Activated naive CD4-positive, alpha-beta T cell treated with anti-CD3 and anti-CD28 coated beads, Interleukin-2, amount 50 U/mL, for 72 hours (primary cell): ENCODE measurements around the gene PTGIR. TPM values are rescaled to one million over a fixed set of nuclear protein-coding genes. Genes with fewer than 3 reads are reported as not detected.
A peak's percentile ranks its signal among the peaks of the same experiment; 100 is the strongest.

Experiments used
- ATAC-seq, 2 donors: fragments of 150-1000 bp; cut with Tn5 transposase; 2 replicates each; pipeline ENCODE4 v1.10.0; 2021; ENCODE audit warnings: mild to moderate bottlenecking in 2 of 2, moderate library complexity in 2 of 2
- DNase-seq, 2 donors: peaks; one replicate each; pipeline ENCODE4 v3.0.0; 2021 to 2022; ENCODE audit warnings: low spot score in 2 of 2
- H3K27ac Mint-ChIP-seq, 2 donors: one replicate each; pipeline ENCODE4 v1.8.0; 2022; ENCODE audit warnings: mild to moderate bottlenecking in 2 of 2, mixed read lengths in 2 of 2
- H3K36me3 Mint-ChIP-seq, 2 donors: one replicate each; pipeline ENCODE4 v1.8.0; 2022; ENCODE audit warnings: mixed read lengths in 2 of 2
- H3K9me3 Mint-ChIP-seq, 2 donors: one replicate each; pipeline ENCODE4 v1.8.0; 2022; ENCODE audit warnings: mixed read lengths in 2 of 2
- total RNA-seq, 2 donors: library from RNA; stranded (reverse); gene quantifications; one replicate each; pipeline ENCODE4 v1.2.3, GENCODE V29; 2022

PTGIR gene
- total RNA-seq, 2 donors from 2014 or later = 14.7 to 38.0 TPM

DNA sequence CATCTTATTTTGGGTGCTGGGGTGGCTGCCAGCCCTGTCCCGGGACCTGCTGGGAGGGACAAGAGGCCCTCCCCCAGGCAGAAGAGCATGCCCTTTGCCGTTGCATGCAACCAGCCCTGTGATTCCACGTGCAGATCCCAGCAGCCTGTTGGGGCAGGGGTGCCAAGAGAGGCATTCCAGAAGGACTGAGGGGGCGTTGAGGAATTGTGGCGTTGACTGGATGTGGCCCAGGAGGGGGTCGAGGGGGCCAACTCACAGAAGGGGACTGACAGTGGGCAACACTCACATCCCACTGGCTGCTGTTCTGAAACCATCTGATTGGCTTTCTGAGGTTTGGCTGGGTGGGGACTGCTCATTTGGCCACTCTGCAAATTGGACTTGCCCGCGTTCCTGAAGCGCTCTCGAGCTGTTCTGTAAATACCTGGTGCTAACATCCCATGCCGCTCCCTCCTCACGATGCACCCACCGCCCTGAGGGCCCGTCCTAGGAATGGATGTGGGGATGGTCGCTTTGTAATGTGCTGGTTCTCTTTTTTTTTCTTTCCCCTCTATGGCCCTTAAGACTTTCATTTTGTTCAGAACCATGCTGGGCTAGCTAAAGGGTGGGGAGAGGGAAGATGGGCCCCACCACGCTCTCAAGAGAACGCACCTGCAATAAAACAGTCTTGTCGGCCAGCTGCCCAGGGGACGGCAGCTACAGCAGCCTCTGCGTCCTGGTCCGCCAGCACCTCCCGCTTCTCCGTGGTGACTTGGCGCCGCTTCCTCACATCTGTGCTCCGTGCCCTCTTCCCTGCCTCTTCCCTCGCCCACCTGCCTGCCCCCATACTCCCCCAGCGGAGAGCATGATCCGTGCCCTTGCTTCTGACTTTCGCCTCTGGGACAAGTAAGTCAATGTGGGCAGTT, 15.1 kb downstream of the PTGIR start:
- H3K9me3 Mint-ChIP-seq = no peaks in the 10 kb centered on the region
- ATAC-seq = no peak
- peak in 1 of 2 donors; percentile 52 for DNase-seq
- H3K27ac Mint-ChIP-seq = peak overlapping the region in 1 of 2 donors; percentile 77
- H3K36me3 Mint-ChIP-seq = peaks cover 35 to 45% of the 10 kb centered on the region in 2 donors

DNA sequence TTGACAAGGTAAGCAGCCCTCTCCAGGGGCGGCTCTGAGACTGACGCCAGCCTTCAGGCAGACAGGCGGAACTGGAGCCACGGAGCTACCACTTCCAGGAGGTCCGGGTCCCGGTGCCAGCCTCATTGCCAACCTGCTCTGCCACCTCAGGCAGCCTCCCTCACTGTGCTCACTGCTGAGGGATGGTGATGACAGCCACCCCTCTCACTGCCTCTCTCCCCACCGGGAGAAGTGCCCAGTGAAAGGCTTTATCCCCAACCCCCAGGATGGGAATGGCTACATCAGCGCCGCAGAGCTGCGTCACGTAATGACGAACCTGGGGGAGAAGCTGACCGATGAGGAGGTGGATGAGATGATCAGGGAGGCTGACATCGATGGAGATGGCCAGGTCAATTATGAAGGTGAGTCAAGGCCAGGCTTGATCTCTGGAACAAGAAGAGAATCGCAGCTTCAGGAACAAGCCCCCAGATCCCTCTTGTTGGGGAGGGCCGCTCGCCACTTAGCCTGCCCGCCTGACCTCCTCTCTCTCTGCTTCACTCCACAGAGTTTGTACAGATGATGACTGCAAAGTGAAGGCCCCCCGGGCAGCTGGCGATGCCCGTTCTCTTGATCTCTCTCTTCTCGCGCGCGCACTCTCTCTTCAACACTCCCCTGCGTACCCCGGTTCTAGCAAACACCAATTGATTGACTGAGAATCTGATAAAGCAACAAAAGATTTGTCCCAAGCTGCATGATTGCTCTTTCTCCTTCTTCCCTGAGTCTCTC, 16.1 kb downstream of the PTGIR start:
- no peaks in the 10 kb centered on the region for H3K9me3 Mint-ChIP-seq
- H3K36me3 Mint-ChIP-seq = peaks cover 35 to 45% of the 10 kb centered on the region in 2 donors
- H3K27ac Mint-ChIP-seq = no peak overlapping the region
- peak in 1 of 2 donors; percentile 54 for DNase-seq
- no peak for ATAC-seq

DNA sequence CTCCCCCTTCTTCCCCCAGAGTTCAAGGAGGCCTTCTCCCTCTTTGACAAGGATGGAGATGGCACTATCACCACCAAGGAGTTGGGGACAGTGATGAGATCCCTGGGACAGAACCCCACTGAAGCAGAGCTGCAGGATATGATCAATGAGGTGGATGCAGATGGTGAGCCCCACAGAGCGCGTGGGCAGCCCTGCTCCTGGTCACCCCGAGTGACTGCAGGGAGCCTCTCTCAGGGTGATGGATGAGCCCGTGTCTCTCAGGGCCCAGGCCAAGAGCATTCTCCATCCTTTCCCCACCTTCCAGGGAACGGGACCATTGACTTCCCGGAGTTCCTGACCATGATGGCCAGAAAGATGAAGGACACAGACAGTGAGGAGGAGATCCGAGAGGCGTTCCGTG, 16.7 kb downstream of the PTGIR start:
- no peaks in the 10 kb centered on the region for H3K9me3 Mint-ChIP-seq
- DNase-seq = no peak
- ATAC-seq = no peak
- peaks cover 40 to 49% of the 10 kb centered on the region in 2 donors for H3K36me3 Mint-ChIP-seq
- no peak overlapping the region for H3K27ac Mint-ChIP-seq

DNA sequence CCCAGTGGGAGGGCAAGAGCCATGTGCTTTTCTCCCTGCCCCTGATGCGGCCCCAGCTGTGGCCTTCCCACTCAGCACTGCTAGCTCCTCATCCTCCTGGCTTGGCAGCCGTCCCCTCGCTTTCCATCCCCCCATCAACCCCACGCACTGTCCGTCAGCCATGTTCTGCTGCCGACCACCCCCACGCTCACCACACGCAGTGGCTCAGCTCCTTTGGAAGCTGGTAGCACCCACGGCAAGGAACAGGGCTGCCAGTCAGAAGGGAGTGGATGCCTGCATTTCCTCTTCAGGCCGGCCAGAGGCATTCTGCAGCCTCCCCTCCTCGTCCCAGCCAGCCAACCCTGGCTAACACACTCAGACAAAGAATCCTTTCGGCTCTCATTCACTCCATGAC, 17.4 kb downstream of the PTGIR start:
- Mint-ChIP-seq H3K9me3 (no peaks in the 10 kb centered on the region), H3K36me3 (peaks cover 48 to 52% of the 10 kb centered on the region in 2 donors), H3K27ac (no peak overlapping the region)
- ATAC-seq (no peak), DNase-seq (no peak)

DNA sequence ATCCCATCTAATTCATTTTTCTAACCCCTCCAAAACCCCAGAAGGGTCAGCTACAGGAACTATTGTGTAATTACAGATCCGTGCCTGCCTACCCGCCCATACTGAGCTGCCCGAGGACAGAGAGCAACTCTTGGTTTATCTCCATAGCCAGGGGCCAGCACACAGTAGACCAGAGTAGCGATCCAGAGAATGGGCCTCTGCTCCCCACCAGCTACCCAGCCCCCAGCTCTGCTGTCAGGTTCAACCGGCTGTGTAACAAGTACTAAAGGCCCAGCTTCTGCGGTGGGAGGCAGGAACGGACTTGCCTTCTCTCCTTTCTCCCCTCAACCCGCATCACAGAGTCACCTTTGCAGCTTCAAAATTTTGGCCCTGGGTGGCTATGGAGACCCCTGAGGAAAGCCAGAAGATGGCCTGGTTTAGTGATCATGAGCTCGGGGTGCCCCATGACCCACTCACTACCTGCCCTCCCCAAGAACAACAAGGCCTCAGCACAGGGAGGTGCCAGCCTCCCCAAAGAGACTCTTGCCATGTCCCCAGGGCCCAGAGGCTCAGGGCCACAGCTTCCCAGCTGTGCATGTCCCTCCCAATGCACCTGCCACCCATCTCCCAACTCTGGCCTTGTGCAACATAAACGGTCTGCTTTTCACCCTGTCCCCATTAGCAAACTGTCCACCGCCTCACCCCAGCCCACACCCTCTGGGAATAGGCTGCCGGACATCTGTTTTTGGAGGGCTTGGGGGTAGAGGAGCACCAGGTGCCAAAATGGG, 18.0 kb downstream of the PTGIR start:
- DNase-seq (no peak), ATAC-seq (no peak)
- Mint-ChIP-seq H3K9me3 (no peaks in the 10 kb centered on the region), H3K36me3 (peaks cover 53 to 57% of the 10 kb centered on the region in 2 donors), H3K27ac (no peak overlapping the region)

DNA sequence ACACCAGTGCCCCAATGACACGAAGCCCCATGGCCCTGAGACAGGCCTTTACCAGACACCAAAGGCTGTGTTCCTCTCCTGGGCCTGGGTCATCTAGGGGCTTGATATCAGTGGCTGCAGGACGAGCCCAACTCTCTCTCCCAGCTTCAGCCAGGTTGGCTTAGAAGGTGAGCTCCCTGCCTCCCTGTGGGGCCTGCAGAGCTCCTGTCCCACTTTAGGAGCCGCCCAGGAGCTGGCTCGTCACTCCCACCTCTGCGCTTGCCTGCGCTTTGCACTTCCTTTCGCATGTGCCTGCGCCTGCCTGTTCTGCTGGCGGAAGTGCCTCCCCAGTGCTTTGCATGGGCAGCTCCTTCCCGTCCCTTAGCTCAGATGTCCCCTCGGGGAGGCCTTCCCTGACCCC, 18.9 kb downstream of the PTGIR start:
- ATAC-seq (no peak), DNase-seq (no peak)
- Mint-ChIP-seq H3K27ac (peak overlapping the region in 1 of 2 donors; percentile 2), H3K36me3 (peaks cover 53 to 59% of the 10 kb centered on the region in 2 donors), H3K9me3 (no peaks in the 10 kb centered on the region)

DNA sequence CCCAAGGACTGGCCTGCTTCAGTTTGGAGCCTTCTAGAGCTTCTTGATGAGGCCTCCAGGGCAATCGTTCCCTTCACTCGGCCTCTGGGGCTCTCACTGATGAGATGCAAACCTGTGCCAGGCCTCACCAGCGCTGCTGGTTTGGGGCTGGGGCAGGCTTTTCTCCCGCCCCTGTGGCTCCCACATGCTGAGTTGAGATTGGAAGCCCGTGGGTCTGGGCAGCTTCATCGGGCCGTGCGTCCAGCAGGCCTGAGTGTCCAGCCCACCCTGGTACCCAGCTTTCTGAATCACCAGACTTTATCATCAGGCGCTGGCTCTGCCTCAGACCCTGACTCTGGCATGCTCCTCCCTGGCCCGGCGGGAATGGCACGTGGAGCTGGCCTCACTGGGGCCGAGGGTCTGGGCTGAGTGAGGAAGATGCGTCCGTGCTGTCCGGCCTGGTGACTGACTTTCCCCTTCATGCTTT, 19.5 kb downstream of the PTGIR start:
- Mint-ChIP-seq H3K27ac (no peak overlapping the region), H3K9me3 (no peaks in the 10 kb centered on the region), H3K36me3 (peaks cover 49 to 59% of the 10 kb centered on the region in 2 donors)
- DNase-seq = no peak
- ATAC-seq = no peak

DNA sequence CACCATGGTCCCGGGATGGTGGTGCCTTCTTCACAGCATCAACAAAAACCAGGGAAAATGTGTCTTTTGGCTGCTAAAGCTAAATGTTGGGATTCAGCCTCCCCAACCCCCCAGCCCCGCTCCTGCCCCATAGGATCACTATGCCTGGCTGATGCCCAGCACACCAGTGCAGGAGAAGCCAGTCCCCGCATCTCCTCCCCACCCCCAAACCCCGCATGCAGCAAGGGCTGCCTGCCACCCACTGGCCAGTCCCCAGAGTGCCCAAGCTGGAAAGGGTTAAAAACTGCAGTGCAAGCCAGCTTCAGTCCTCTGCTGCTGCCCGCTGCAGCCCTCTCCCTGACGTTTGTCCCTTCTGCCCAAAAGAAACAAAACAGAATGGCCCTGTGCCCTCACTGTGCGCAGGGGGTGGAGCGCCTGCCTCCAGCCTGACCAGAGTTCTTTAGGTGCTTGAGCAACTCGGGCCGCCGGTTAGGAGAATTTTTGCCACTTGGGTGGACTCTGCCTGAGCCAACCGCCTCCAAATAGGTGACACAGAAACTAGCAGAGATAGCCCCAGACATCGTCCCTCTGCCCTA, 20.0 kb downstream of the PTGIR start:
- Mint-ChIP-seq H3K9me3 (no peaks in the 10 kb centered on the region), H3K36me3 (peaks cover 48 to 64% of the 10 kb centered on the region in 2 donors), H3K27ac (no peak overlapping the region)
- DNase-seq (no peak), ATAC-seq (no peak)

DNA sequence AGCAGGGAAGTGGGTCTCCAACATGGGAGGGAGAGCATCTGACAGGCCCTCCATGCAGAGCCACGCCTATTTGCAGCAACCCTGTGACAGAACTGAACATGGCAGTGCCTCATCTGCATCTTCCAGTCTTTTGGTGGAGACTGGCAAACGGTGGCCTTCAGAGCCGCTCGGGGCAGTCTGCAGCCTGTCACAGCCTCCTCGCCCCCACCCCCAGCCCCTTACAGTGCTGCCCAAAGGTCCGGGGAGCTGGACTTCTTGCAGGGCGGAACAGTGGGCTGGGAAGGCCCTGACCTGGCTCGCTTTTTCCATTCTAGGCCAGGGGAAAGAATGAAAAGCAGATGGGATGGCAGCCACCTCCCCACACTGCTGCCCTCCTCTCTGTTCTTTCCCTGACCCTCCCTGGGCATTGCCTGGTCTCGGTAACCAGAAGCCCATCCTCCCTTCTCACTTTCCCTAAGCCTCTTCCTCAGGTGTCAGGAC, 21.1 kb downstream of the PTGIR start:
- H3K27ac Mint-ChIP-seq = peak overlapping the region in 1 of 2 donors; percentile 100
- ATAC-seq = no peak
- H3K36me3 Mint-ChIP-seq = peaks cover 45 to 58% of the 10 kb centered on the region in 2 donors

DNA sequence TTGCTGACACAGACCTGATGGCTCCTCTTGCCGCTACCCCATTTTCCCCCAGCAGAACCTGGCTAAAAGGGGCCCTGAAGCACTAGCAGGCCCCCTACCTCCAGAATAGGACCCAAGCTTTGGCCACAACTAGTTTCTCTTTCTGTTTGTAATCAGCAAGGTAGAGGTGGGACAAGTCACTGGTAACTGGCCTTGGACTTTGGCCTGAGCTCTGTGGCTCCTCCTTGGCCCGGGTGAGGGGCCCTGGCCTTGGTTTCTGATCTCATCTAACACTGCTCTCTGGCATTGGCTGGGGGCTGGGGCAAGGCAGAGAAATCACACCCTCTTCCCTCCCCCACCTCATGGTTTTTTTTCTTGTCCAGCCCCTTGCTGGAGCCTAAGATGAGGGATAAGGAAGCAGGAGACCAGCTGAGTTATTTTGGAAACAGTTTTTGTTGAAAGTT, 21.7 kb downstream of the PTGIR start:
- Mint-ChIP-seq H3K27ac (peak overlapping the region; percentile 98 to 100), H3K9me3 (peaks cover 0 to 9% of the 10 kb centered on the region in 2 donors), H3K36me3 (peaks cover 49 to 55% of the 10 kb centered on the region in 2 donors)
- ATAC-seq = no peak
- DNase-seq = no peak

More for the DNA sequence above, 21.1 kb downstream of the PTGIR start:
- DNase-seq = no peak
- H3K9me3 Mint-ChIP-seq = peaks cover 0 to 4% of the 10 kb centered on the region in 2 donors

DNA sequence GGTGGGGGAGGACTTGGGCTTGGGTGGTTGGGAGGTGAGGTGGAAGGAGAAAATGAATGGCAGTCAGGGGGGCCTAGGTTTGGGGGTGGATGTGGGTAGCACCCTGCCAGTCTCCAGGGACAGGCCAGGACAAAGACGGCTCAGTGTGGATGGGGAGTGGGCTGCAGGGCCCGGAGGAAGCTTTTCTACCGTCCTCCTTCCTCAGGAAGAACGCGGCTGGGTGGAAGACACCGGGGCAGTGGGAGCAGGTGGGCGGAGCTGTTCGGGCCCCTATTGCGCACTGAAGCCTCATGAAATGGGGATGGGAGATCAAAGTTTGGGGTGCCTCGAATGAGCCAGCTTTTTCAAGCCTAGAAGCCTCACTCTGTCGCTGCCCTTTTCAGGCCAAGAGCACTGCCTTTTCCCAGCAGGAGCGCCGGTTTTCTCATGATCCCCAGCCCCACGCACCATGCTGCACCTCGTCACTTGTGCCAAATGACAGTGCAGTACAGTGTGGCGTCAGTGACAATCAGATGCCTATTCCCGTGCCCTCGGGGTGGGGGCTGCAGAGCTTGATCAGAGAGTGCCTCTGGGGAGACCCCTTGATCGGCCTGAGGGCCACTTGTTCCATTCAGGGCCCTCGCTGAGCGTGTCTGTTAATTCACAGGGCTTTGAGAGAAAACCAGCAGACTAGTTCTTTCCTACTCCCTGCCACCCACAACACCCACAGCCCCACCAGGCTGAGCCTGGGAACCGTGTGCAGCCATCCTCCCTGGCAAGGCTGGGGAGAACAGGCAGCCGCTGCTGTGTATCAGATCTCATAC, 22.3 kb downstream of the PTGIR start:
- peak; percentile 7 to 21 for ATAC-seq
- H3K36me3 Mint-ChIP-seq = peaks cover 45 to 49% of the 10 kb centered on the region in 2 donors

DNA sequence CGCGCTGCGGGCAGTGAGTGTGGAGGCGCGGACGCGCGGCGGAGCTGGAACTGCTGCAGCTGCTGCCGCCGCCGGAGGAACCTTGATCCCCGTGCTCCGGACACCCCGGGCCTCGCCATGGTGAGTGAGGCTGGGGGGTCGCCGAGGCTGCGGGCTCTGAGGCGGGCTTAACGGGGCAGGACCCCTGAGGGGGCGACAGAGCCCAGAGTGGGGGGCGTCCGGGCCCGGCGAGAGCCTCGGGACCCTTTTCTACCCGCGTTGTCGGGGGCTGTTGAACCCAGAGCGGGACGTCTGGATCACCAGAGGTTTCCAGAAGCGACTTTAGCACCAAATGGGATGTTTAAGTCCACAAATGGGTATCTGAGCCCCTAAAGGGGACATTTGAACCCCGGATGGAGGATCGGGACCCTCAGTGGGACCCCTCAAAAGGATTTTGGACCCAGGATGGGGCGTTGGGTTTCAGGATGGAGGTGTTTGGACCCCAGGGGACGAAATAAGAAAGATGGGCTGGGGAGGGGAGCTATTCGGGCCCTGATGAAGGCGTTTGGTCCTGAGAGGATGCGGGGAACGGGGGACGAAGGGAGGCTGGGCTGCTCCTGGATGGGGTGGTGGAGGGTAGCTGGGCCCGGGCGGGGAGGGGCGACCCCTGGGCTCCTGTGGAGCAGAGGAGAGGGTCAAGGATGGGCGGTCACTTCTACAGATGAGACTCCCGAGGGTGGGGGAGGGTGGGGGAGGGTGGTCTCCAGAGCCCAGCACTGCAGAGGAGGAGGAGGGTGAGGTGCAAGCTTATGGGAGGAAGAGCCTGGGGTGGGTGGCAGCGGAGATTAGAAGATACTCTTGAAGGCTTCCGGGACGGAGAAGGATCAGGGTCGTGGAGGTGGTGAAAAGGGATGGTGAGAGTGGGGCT, 23.3 kb downstream of the PTGIR start, which contains the start of gene CALM3:
CALM3 (plus strand) TSS at position 13 of the 907 bp plus-strand sequence; CDS start at position 118, 105 bp downstream.
- H3K36me3 Mint-ChIP-seq = peaks cover 41% of the 10 kb centered on the region in 2 donors
- H3K27ac Mint-ChIP-seq = peak within 1 kb of the TSS; percentile 100
- DNase-seq = no peak
- H3K9me3 Mint-ChIP-seq = peaks cover 0 to 12% of the 10 kb centered on the region in 2 donors
- ATAC-seq = no peak

More for the DNA sequence above, 22.3 kb downstream of the PTGIR start:
- Mint-ChIP-seq H3K27ac (peak overlapping the region; percentile 98 to 100), H3K9me3 (peaks cover 0 to 12% of the 10 kb centered on the region in 2 donors)
- DNase-seq = no peak

DNA sequence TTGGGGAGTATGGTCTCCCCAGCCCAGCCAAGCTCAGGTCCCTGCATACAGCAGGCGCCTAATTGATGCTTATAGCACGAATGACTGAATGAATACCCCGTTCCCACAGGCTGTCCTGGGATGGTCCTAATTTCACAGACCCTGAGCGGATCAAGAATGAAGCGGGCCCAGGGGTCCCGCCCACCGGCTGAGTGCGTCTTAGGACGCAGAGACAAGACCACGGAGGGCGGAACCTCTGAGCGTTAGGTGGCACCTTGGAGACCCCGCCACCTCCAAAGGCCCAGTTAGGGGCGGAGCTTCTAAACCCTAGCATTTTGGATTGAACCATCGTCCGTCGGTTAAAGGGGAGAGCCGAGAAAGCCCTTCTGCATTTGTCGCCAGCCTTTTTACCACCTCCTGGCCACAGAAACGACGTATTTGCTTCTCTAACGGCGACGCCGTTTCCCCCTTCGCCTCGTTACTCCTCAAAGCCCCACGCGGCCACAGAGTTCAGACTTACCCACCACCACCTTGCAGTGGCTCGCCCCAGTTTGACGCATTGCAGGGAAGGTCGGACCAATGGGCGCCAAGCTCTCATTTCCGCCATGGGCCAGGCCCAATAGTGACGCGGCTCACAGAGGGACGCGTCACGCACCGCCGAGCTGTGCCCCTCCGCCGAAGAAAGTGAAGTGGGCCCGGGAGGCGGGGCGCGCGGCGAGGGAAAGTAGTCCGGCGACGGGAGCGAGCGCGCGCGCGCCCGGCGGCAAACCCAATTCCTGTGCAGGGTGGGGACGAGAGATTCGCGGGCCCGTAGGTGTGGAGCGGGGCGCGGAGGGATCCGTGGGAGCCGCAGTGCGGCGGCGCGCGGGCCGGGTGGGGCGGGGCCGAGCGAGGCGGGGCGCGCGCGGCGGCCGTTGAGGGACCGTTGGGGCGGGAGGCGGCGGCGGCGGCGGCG, 24.2 kb downstream of the PTGIR start:
- DNase-seq = peak; percentile 98 to 99
- peak; percentile 88 to 93 for ATAC-seq
- Mint-ChIP-seq H3K27ac (peak overlapping the region; percentile 100), H3K9me3 (peaks cover 0 to 12% of the 10 kb centered on the region in 2 donors), H3K36me3 (peaks cover 31 to 37% of the 10 kb centered on the region in 2 donors)
